GM12873 (cell line): ENCODE data around the gene HACD2.

Source experiments
- TF ChIP-seq, protein P1 (sequence below): IDR thresholded peaks from 2 replicates; pipeline ENCODE4 v1.5.1; 2012; ENCODE audit warnings: low read depth, mild to moderate bottlenecking, moderate library complexity, low read length, control low read depth; ENCODE audit not compliant: insufficient read depth; ENCODE audit errors: missing control alignments

The HACD2 gene

DNA sequence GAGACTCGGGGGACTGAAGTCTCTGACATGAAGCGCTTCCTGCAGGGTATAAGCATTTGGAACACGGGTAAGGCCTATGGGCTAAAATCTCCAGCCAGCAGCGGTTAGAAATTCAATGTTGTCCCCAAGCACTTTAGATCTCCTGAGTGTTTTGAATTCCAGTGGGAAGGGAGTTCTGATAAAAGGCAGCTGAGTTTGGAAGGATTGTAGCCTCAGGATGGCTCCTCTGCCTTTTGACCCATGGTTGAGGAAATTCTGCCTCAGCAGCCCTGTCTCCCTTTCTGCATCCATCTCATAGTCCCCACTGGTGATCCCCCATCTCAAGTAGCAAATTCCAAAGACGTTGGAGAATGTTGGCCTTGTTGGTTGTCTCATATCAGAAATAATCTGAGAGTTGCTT lies 24.2 kb upstream of the HACD2 start:
- TF ChIP-seq, protein P1, sequence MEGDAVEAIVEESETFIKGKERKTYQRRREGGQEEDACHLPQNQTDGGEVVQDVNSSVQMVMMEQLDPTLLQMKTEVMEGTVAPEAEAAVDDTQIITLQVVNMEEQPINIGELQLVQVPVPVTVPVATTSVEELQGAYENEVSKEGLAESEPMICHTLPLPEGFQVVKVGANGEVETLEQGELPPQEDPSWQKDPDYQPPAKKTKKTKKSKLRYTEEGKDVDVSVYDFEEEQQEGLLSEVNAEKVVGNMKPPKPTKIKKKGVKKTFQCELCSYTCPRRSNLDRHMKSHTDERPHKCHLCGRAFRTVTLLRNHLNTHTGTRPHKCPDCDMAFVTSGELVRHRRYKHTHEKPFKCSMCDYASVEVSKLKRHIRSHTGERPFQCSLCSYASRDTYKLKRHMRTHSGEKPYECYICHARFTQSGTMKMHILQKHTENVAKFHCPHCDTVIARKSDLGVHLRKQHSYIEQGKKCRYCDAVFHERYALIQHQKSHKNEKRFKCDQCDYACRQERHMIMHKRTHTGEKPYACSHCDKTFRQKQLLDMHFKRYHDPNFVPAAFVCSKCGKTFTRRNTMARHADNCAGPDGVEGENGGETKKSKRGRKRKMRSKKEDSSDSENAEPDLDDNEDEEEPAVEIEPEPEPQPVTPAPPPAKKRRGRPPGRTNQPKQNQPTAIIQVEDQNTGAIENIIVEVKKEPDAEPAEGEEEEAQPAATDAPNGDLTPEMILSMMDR, result no peak

DNA sequence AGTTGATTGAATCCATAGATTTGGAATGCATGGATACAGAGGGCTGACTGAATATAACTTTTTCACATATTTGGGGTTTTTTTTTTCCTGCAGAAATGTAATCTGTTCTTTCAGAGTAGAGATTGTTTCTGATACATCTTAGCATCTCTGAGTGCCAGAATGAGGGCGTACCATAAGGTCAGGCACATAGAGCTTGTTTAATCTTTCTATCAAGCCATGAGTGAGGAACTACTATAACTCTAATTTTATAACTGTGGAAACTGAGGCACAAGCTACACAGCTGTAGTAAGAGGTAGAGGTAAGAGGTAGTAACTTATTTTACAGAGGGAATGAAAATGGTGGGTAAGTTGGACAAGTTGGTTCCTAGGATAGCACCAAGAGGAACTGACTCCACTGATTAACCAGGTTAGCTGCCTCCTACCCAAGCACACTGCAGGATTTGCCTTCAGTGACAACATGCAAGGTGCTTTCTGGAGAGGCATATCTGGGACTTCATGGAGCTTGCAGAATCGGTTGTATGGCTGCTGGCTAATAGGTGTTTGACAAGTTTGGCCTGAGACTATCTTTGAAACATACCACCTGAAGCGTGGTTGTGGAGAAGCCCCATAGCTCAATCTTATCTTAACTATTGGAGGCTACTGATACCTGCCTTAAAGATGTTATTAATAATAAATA lies 23.5 kb upstream of the HACD2 start:
- TF ChIP-seq, protein P1, result no peak

DNA sequence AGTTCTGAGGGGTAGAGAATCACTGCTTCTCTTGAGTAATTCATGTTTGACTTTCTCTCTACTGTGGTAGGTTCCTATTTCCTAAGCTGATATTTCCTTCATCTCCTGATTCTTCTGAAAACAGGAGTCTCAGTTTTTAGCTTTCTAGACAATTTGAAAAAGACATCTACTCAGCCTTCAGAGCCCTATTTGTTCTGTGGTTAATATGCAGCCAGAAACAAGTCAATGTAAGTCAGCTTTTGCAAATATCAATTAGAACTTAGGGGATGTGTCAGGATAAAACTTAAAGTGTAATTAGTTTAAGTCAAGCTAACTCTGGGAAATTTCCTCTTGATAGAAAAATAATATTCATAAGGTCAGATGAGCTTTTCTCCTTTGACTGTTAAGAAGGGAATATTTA lies 21.7 kb upstream of the HACD2 start:
- TF ChIP-seq, protein P1, result no peak

DNA sequence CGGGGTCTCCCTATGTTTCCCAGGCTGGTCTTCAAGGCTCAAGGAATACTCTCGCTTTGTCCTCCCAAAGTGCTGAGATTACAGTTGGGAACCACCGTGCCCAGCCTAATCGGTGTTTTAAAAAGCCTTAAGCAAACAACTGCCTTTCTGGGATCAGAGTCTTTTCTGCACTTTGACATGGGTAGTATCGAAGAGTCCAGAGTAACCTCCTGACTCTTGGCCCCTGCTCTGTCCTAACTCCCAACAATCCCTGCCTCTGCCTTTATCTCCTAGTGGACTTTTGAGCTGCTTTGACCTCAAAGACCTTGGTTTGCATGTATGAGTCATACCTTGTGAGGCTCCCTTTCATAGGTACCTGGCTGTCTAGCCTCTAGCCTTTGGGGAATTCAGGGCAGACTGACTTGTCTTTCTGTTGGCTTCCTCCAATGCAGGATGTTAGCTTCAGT lies 21.0 kb upstream of the HACD2 start:
- TF ChIP-seq, protein P1, result no peak

DNA sequence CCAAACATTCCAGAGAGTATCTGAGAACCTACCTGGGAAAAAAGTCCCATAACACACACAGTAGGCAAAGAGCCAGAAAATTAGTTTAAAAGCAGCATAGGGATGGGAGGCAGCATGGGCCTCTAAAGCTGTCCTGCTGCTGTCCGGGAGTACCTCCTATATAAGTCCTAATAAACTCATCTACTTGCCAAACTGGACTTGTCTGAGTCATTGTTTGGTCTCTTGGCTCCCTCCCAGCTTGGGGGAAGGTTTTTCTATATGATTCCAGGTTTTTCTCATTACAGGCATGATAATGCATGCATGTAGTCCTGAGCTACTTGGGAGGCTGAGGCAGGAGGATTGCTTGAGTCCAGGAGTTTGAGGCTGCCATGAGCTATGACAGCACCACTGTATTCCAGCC lies 17.5 kb upstream of the HACD2 start:
- TF ChIP-seq, protein P1, result no peak

DNA sequence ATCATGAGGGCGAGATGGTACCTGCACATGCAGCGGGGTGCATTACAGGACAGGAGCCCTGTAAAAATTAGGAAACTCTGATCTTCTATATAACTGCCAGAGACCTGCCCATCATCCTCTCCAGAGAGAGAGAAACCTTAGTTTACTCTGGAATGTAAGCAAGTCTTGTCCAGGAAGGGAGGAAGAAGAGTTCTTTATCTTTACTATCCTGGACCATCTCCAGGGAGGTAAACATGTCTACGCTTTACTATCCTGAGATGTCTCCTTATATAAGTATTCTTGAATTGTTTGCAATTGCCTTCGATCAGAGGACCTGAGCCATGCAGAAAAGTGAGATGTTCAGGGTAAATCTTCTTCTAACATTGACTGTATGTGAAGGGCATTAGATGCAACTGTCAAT lies 12.7 kb upstream of the HACD2 start:
- TF ChIP-seq, protein P1, result no peak

DNA sequence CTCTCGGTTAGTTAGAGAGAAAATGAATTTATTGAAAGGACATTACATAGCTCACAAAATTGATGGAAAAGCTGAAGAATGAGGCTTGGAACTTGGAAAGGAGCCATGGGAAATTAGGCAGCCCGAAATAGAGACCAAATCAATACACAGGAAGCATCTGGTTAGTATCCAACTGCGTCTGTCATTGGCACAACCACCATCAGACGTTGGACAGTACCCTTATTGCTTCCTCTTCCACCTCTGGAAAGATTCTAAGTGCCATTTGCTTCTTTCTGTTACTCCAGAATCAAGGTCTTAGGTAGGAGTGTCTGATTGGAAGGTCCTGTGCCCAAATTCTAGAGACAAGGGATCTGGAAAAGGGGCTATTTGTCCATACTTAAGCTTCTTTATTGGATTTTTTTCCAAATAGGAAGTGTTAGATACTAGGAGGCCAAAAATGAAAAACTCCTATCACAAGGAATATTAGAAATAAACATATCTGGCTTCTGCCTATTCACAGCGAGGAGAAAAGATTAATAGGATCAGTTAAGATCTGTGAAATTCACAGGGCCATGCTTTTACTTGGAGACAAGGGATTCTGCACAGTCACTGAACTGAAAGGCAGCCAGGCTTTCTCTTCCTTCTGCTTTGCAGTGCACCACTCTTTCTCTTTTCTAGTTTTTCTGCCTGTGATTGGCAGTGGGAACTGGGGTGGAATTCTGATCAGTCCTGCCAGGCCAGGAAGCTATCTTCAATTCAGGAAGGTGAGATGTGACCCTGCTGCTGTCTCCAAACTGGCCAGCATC lies 10.7 kb upstream of the HACD2 start:
- TF ChIP-seq, protein P1, result no peak
